Muscle of arm (tissue), 12 donors: ENCODE data around the gene ANKRD27. TPM values are rescaled to one million over a fixed set of nuclear protein-coding genes. Genes with fewer than 3 reads are reported as not detected.
A peak's percentile ranks its signal among the peaks of the same experiment; 100 is the strongest.
"Not testable (repeated sequence)": the region's sequence is repeated elsewhere in the genome, so short reads cannot be mapped to it uniquely, and the experiment has no call there.

Source experiments
- DNase-seq: peaks from one replicate; pipeline ENCODE4 v3.0.0-alpha.2; 2013
- polyA plus RNA-seq, 12 donors: library from polyadenylated mRNA; unstranded; fragments of 120-200 nt; gene quantifications; one replicate each; pipeline ENCODE4 v1.2.1, GENCODE V29; 2013; ENCODE audit not compliant: insufficient read length in 12 of 12

Gene ANKRD27
- polyA plus RNA-seq, 12 donors: 10.0 to 21.6 (median 13.7) TPM; not detected in 1

GRCh38 chr19:32691291-32691951 is 16.4 kb upstream of the ANKRD27 start, which contains the start of gene NUDT19:
Gene NUDT19, plus strand, starts transcription at chr19:32691821. Its CDS starts 140 bp downstream, at chr19:32691961.
- DNase-seq: peak; percentile 65

- no peak for DNase-seq
Observed at GRCh38 chr19:32688311-32688710, 13.3 kb upstream of the ANKRD27 start.

GRCh38 chr19:32687681-32688080 is 12.7 kb upstream of the ANKRD27 start:
- no peak for DNase-seq

GRCh38 chr19:32686847-32687475 is 12.0 kb upstream of the ANKRD27 start:
- DNase-seq: no peak

- no peak for DNase-seq
Observed at GRCh38 chr19:32682317-32682716, 7.3 kb upstream of the ANKRD27 start.

GRCh38 chr19:32680986-32681385 is 6.0 kb upstream of the ANKRD27 start:
- DNase-seq: no peak

GRCh38 chr19:32677657-32678056 is 2.7 kb upstream of the ANKRD27 start:
- no peak for DNase-seq

GRCh38 chr19:32676895-32677359 is 1.9 kb upstream of the ANKRD27 start:
- DNase-seq: no peak

GRCh38 chr19:32676186-32676894 is 1.4 kb upstream of the ANKRD27 start:
- no peak for DNase-seq

GRCh38 chr19:32675720-32676185 is 773 bp upstream of the ANKRD27 start, which contains the start of gene RGS9BP:
Gene RGS9BP, plus strand, starts transcription at chr19:32675848. Its CDS starts 416 bp downstream, at chr19:32676264.
- DNase-seq: peak; percentile 37

GRCh38 chr19:32674153-32674930 is 638 bp downstream of the ANKRD27 start:
- DNase-seq: no peak

- no peak for DNase-seq
Observed at GRCh38 chr19:32673573-32673972, 1.4 kb downstream of the ANKRD27 start.

- DNase-seq: no peak
Observed at GRCh38 chr19:32672841-32673240, 2.1 kb downstream of the ANKRD27 start.

GRCh38 chr19:32671883-32672593 is 2.9 kb downstream of the ANKRD27 start:
- no peak for DNase-seq

GRCh38 chr19:32669310-32669709 is 5.7 kb downstream of the ANKRD27 start:
- no peak for DNase-seq

- no peak for DNase-seq
Observed at GRCh38 chr19:32666084-32666483, 8.9 kb downstream of the ANKRD27 start.

- no peak for DNase-seq
Observed at GRCh38 chr19:32662186-32662585, 12.8 kb downstream of the ANKRD27 start.

GRCh38 chr19:32661318-32661717 is 13.7 kb downstream of the ANKRD27 start:
- no peak for DNase-seq

- no peak for DNase-seq
Observed at GRCh38 chr19:32658527-32658926, 16.5 kb downstream of the ANKRD27 start.

GRCh38 chr19:32658075-32658474 is 16.9 kb downstream of the ANKRD27 start:
- DNase-seq: no peak

GRCh38 chr19:32656379-32656778 is 18.6 kb downstream of the ANKRD27 start:
- not testable (repeated sequence) for DNase-seq
